UCSD-AML1 (cell line): ENCODE data around the gene POTEJ.
"Not testable (repeated sequence)": the region's sequence is repeated elsewhere in the genome, so short reads cannot be mapped to it uniquely, and the experiment has no call there.

Experiments used
- DNase-seq: peaks from one replicate; lab custom pipeline; 2025; ENCODE audit not compliant: unreplicated experiment; lab: John Stamatoyannopoulos, UW

POTEJ gene

GRCh38 chr2:130611140-130611539 lies at the start of gene POTEJ:
POTEJ (plus strand) TSS chr2:130611440; CDS start chr2:130611533, 93 bp downstream.
- DNase-seq: not testable (repeated sequence)

- DNase-seq: not testable (repeated sequence)
Measured at GRCh38 chr2:130566165-130566564, 45.1 kb upstream of the POTEJ start.

- DNase-seq: not testable (repeated sequence)
Measured at GRCh38 chr2:130571929-130572328, 39.3 kb upstream of the POTEJ start.

GRCh38 chr2:130574230-130574629 lies 37.0 kb upstream of the POTEJ start:
- not testable (repeated sequence) for DNase-seq

GRCh38 chr2:130576209-130576784 lies 34.9 kb upstream of the POTEJ start:
- DNase-seq: not testable (repeated sequence)

- not testable (repeated sequence) for DNase-seq
Measured at GRCh38 chr2:130577559-130577958, 33.7 kb upstream of the POTEJ start.

- DNase-seq: not testable (repeated sequence)
Measured at GRCh38 chr2:130579121-130579520, 32.1 kb upstream of the POTEJ start.

- DNase-seq: not testable (repeated sequence)
Measured at GRCh38 chr2:130581491-130581890, 29.7 kb upstream of the POTEJ start.

GRCh38 chr2:130582970-130583369 lies 28.3 kb upstream of the POTEJ start:
- DNase-seq: not testable (repeated sequence)

GRCh38 chr2:130583582-130583981 lies 27.7 kb upstream of the POTEJ start:
- DNase-seq: not testable (repeated sequence)

- not testable (repeated sequence) for DNase-seq
Measured at GRCh38 chr2:130584726-130585125, 26.5 kb upstream of the POTEJ start.

- not testable (repeated sequence) for DNase-seq
Measured at GRCh38 chr2:130588688-130589458, 22.4 kb upstream of the POTEJ start.

- DNase-seq: not testable (repeated sequence)
Measured at GRCh38 chr2:130590170-130590841, 20.9 kb upstream of the POTEJ start.

GRCh38 chr2:130590842-130591359 lies 20.3 kb upstream of the POTEJ start:
- not testable (repeated sequence) for DNase-seq

GRCh38 chr2:130592791-130593414 lies 18.3 kb upstream of the POTEJ start:
- DNase-seq: not testable (repeated sequence)

GRCh38 chr2:130594011-130594410 lies 17.2 kb upstream of the POTEJ start:
- not testable (repeated sequence) for DNase-seq

- not testable (repeated sequence) for DNase-seq
Measured at GRCh38 chr2:130596757-130597156, 14.5 kb upstream of the POTEJ start.

- DNase-seq: not testable (repeated sequence)
Measured at GRCh38 chr2:130597994-130598393, 13.2 kb upstream of the POTEJ start.

GRCh38 chr2:130598463-130598862 lies 12.8 kb upstream of the POTEJ start:
- not testable (repeated sequence) for DNase-seq

GRCh38 chr2:130599393-130599792 lies 11.8 kb upstream of the POTEJ start, which contains the start of gene CFC1:
CFC1 (minus strand) TSS chr2:130599575; CDS start chr2:130599287, 288 bp downstream.
- DNase-seq: not testable (repeated sequence)

GRCh38 chr2:130599926-130600325 lies 11.3 kb upstream of the POTEJ start:
- DNase-seq: not testable (repeated sequence)
